Glutamatergic neuron (in vitro differentiated cells): ENCODE measurements around the gene STK39. TPM values are rescaled to one million over a fixed set of nuclear protein-coding genes. Genes with fewer than 3 reads are reported as not detected.

Source experiments
- DNase-seq: peaks from one replicate; pipeline ENCODE4 v3.0.0; 2022
- H3K27ac Mint-ChIP-seq: one replicate; pipeline ENCODE4 v1.8.0; 2020; ENCODE audit warnings: mild to moderate bottlenecking, mixed read lengths, inconsistent platforms; ENCODE audit not compliant: unreplicated experiment
- H3K27me3 Mint-ChIP-seq: one replicate; pipeline ENCODE4 v1.8.0; 2020; ENCODE audit warnings: mild to moderate bottlenecking, moderate library complexity, mixed read lengths, inconsistent platforms; ENCODE audit not compliant: unreplicated experiment
- H3K36me3 Mint-ChIP-seq: one replicate; pipeline ENCODE4 v1.8.0; 2020; ENCODE audit warnings: mild to moderate bottlenecking, mixed read lengths, inconsistent platforms; ENCODE audit not compliant: unreplicated experiment
- H3K4me1 Mint-ChIP-seq: one replicate; pipeline ENCODE4 v1.8.0; 2020; ENCODE audit warnings: mild to moderate bottlenecking, low read depth, mixed read lengths, inconsistent platforms; ENCODE audit not compliant: unreplicated experiment
- H3K4me3 Mint-ChIP-seq: one replicate; pipeline ENCODE4 v1.8.0; 2020; ENCODE audit warnings: mild to moderate bottlenecking, mixed read lengths, inconsistent platforms; ENCODE audit not compliant: unreplicated experiment
- H3K9me3 Mint-ChIP-seq: one replicate; pipeline ENCODE4 v1.8.0; 2020; ENCODE audit warnings: mild to moderate bottlenecking, moderate library complexity, mixed read lengths, inconsistent platforms; ENCODE audit not compliant: unreplicated experiment
- total RNA-seq: library from RNA; stranded (reverse); fragmentation: NEBNext Ultra II Directional; extraction: Animal tissue kit (Norgen Biotek cat#: 25700); gene quantifications from one replicate; pipeline ENCODE4 v1.2.1, GENCODE V29; 2021; ENCODE audit not compliant: unreplicated experiment
- TF ChIP-seq, protein P1 (sequence below): fragments of 200-600 bp; sonication (generic); IDR thresholded peaks from one replicate; pipeline ENCODE4 v1.5.0; 2021; ENCODE audit not compliant: partially characterized antibody, unreplicated experiment

Gene STK39
- total RNA-seq, 1 donor from 2014 or later, result 35.9 TPM

GRCh38 chr2:168185583-168186274 lies 61.7 kb downstream of the STK39 start:
- peaks cover 7% of the 10 kb centered on the region for H3K36me3 Mint-ChIP-seq
- no peaks in the 10 kb centered on the region for H3K27me3 Mint-ChIP-seq
- DNase-seq, result no peak

DNA sequence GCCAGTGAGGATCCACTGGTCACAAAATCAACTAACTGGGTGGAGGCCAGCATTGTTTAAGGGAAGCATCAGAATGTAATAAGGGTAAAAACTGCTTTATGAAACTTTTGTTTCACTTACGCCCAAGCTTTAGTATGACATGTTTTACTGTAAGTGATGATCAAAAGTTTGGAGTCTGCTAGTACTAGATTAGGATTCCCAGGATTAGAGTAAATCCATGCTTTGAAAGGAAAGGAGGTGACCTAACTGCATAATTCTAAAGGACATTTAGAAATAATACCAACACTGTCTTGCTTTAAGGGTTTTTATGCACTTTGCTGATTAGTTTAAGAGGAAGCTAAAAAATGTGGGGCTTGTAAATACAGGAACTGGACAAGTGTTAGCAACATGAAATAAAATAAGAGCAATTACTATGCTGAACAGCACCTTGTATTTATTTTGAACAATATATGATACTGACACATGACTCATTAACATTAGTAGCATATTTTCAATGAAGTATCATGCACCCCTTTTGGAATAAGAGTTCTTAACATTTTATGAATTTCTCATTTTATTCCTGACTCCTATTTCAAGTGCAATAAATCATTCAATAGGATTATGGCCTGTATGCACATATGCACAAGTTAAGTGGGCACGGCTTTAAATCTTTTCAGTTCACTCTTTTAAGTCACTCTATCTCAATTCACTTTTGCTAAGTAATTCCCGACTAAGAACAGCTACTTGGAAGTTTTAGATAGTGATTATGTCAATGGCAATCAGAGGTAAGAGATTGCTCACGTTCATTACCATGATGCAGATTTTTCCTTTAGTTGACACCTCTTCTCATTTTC lies 62.5 kb downstream of the STK39 start:
- DNase-seq, result no peak
- H3K27ac Mint-ChIP-seq, result no peak overlapping the region
- H3K36me3 Mint-ChIP-seq, result peaks cover 7% of the 10 kb centered on the region
- peaks cover 14% of the 10 kb centered on the region for H3K4me1 Mint-ChIP-seq
- TF ChIP-seq, protein P1, sequence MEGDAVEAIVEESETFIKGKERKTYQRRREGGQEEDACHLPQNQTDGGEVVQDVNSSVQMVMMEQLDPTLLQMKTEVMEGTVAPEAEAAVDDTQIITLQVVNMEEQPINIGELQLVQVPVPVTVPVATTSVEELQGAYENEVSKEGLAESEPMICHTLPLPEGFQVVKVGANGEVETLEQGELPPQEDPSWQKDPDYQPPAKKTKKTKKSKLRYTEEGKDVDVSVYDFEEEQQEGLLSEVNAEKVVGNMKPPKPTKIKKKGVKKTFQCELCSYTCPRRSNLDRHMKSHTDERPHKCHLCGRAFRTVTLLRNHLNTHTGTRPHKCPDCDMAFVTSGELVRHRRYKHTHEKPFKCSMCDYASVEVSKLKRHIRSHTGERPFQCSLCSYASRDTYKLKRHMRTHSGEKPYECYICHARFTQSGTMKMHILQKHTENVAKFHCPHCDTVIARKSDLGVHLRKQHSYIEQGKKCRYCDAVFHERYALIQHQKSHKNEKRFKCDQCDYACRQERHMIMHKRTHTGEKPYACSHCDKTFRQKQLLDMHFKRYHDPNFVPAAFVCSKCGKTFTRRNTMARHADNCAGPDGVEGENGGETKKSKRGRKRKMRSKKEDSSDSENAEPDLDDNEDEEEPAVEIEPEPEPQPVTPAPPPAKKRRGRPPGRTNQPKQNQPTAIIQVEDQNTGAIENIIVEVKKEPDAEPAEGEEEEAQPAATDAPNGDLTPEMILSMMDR, result no peak
- H3K4me3 Mint-ChIP-seq, result no peak overlapping the region
- H3K27me3 Mint-ChIP-seq, result no peaks in the 10 kb centered on the region
- peaks cover 2% of the 10 kb centered on the region for H3K9me3 Mint-ChIP-seq

More at GRCh38 chr2:168185583-168186274, 61.7 kb downstream of the STK39 start:
- TF ChIP-seq, protein P1, result no peak
- Mint-ChIP-seq H3K9me3 (peaks cover 2% of the 10 kb centered on the region), H3K4me1 (peaks cover 14% of the 10 kb centered on the region), H3K27ac (no peak overlapping the region), H3K4me3 (no peak overlapping the region)

GRCh38 chr2:168183308-168183997 lies 63.9 kb downstream of the STK39 start:
- no peak for DNase-seq
- Mint-ChIP-seq H3K4me3 (no peak overlapping the region), H3K4me1 (peaks cover 12% of the 10 kb centered on the region), H3K9me3 (peaks cover 1% of the 10 kb centered on the region), H3K36me3 (peaks cover 7% of the 10 kb centered on the region), H3K27ac (no peak overlapping the region), H3K27me3 (no peaks in the 10 kb centered on the region)
- TF ChIP-seq, protein P1, result no peak

DNA sequence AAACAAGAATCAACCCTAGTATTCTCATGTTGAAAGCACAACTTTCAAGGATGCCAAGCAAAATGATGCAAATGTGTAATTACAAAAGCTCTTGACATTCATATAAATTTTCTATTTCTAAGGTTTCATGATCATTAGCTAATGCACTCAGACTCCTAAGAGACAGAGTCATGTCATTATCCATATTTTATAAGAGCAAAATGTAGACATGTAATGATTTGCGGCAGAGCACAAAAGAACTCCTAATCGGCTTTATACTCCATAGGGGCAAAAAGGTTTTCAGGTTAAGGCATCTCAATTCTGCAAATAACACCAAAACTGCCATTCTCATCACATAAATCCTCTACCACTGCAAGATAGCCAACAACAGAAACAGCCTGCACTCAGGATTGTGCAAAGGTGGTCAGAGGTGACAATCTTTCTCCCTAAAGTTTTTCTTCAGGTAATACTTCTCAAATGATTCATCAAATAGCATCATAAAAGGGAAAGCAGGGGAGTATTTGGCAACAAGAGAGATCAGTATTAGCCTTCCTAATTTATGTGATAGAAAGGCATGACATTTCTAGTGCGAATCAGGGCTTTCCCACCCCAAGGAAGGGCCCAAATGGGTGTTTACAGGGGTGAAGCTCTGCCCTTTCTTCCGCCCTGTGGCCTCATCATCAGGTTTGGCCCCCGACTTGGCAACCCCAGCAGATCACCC lies 64.7 kb downstream of the STK39 start:
- DNase-seq, result no peak
- Mint-ChIP-seq H3K36me3 (peaks cover 7% of the 10 kb centered on the region), H3K9me3 (no peaks in the 10 kb centered on the region), H3K27ac (no peak overlapping the region), H3K4me3 (no peak overlapping the region), H3K4me1 (peaks cover 13% of the 10 kb centered on the region), H3K27me3 (no peaks in the 10 kb centered on the region)
- TF ChIP-seq, protein P1, result no peak
